ENCODE measurements around the gene SGCE.

The SGCE gene

DNA sequence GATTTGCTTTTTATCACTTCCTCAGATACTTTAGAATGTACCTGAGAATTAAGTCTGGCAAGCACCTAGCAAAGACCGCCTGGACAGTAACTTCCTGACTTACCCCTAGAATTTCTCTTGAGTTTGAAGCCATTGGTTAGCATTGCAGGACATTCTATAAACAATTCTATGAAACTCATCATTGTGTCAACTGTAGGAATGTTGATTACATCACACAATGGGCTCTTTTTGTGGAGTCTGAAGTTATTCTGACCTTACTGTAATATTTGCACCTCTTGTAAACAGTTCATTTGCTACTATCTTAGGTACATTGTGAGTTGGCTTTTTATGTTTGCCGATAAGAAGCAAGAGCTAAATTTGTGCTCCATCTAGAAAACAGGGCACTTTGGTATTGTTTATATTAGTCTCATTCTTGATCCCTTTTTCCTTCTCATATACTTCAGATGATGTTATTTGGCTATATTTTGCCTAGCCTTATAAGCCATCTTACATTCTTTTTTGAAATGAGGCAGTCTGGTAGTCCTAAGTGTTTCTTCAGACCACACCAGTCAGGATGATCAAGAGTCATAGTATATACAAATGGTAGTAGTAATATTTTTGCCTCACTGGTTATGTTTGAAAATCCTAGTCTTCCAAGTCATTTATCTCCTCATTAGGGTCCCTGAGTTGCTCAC, 94.0 kb downstream of the SGCE start:
- DNase-seq = no peak

DNA sequence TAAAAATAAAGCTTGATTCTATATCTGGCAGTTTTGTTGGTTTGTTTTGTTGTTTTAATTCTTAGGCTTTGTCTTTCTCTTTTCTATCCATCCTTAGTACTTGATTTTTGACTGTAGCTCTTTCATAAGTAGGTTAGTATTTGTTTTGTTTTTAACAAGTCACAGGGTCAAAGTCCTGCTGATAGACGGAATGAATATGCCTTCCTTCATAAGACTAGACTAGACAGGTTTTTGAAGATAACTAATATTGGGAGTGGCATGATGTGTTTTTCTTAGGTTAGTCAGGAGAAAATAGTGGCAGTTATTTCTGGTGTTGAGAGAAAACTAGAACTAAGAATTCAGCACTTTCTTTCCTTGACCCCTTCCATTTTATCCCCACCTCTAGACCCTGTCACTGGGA, 96.0 kb downstream of the SGCE start:
- DNase-seq = no peak

GRCh38 chr7:94557215-94557614, 98.7 kb downstream of the SGCE start:
- DNase-seq = no peak

- DNase-seq = no peak
Measured at GRCh38 chr7:94556028-94556427, 99.9 kb downstream of the SGCE start.

GRCh38 chr7:94547126-94547525, 108.8 kb downstream of the SGCE start:
- DNase-seq = no peak

- no peak for DNase-seq
Measured at GRCh38 chr7:94540428-94540827, 115.5 kb downstream of the SGCE start.

Measured in stimulated activated CD4-positive, alpha-beta T cell treated with anti-CD3 and anti-CD28 coated beads, Interleukin-12 subunit alpha, Interleukin-12 subunit beta, amount 100 ng/mL, for 4 hours (primary cell).